AG09319 (cell line): Measurements from ENCODE around the gene CEP112.
"Not testable (repeated sequence)": the region's sequence is repeated elsewhere in the genome, so short reads cannot be mapped to it uniquely, and the experiment has no call there.

ENCODE experiments used
- DNase-seq: peaks from one replicate; pipeline ENCODE4 v3.0.0-alpha.2; 2010; ENCODE audit warnings: low read depth; ENCODE audit errors: extremely low read depth
- TF ChIP-seq, protein P1 (sequence below): IDR thresholded peaks from 2 replicates; pipeline ENCODE4 v1.5.1; 2011; ENCODE audit warnings: low read depth, mild to moderate bottlenecking, inconsistent platforms, low read length, moderate library complexity

Gene CEP112

DNA sequence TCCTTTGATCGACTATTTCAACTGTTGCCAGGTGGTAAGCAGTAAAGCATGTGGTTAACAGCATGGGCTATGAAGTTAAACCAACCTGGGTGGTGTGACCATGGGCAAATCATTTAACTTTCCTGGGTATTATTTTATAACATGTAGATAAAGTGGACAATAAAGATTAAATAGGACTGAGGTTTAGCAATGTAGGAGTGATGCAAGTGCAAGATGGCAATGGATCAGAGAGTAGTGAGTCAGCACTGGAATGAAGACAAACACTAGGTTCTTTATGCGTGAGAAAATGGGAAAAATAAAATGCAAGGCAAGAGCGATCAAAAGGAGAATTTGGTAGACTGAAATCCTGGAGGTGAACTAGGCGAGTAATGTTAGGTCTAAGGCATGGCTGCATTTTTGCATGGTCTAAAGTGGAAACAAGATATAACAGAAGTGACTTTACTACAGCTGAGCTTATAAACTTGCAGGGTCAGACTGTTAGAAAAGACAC lies 408.0 kb downstream of the CEP112 start:
- TF ChIP-seq, protein P1, sequence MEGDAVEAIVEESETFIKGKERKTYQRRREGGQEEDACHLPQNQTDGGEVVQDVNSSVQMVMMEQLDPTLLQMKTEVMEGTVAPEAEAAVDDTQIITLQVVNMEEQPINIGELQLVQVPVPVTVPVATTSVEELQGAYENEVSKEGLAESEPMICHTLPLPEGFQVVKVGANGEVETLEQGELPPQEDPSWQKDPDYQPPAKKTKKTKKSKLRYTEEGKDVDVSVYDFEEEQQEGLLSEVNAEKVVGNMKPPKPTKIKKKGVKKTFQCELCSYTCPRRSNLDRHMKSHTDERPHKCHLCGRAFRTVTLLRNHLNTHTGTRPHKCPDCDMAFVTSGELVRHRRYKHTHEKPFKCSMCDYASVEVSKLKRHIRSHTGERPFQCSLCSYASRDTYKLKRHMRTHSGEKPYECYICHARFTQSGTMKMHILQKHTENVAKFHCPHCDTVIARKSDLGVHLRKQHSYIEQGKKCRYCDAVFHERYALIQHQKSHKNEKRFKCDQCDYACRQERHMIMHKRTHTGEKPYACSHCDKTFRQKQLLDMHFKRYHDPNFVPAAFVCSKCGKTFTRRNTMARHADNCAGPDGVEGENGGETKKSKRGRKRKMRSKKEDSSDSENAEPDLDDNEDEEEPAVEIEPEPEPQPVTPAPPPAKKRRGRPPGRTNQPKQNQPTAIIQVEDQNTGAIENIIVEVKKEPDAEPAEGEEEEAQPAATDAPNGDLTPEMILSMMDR: no peak
- peak; percentile 54 for DNase-seq

DNA sequence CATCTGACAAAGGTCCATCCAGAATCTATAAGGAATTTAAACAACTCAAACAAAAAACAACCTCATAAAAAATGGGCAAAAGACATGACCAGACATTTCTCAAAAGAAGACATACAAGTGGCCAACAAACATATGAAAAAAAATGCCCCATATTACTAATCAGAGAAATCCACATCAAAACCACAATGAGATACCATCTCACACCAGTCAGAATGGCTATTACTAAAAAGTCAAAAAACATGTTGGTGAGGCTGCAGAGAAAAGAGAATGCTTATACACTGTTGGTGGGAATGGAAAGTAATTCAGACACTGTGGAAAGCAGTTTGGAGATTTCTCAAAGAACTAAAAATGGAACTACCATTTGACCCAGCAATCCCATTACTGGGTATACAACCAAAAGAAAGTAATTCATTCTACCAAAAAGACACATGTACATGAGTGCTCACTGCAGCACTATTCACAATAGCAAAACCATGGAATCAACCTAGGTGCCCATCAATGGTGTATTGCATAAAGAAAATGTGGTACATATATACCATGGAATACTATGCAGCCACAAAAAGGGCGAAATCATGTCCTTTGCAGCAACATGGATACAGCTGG lies 409.7 kb downstream of the CEP112 start:
- DNase-seq: not testable (repeated sequence)

DNA sequence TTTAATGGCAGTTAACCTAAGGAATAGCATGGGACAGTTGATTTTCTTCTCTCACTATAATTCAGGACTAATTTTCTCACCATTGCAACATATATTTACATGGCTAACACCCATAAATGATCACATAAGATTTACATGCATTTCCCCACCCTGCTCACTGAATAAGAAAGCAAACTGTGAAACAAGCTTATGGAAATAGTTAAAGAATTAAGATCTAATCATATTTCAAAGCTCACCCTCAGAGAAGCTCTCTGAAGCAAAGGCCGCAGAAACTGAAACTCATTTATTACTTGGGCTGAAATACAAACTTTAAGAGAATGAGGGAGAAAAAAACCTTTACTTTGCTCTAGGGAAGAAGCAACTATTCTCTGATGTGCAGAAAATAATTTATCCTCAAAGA lies 411.8 kb downstream of the CEP112 start:
- no peak for DNase-seq
- TF ChIP-seq, protein P1: no peak

DNA sequence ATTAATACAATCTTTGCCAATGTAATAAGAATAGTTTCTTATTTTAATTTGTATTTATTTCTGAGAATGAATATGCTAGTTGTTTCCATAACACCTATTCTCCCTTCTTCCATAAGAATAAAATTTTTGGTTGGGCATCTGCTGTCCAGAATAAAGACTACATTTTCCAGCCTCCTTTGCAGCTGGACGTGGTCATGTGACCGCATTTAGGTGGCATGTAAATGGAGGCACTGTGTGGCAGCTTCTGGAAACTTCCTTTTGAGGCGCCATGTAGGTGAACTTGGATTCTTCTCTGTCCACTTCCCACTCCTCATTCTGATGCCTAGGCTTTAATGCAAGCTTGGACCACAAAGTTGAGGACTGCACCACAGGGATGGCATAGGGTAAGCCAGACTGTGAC lies 415.0 kb downstream of the CEP112 start:
- DNase-seq: no peak
- TF ChIP-seq, protein P1: no peak

DNA sequence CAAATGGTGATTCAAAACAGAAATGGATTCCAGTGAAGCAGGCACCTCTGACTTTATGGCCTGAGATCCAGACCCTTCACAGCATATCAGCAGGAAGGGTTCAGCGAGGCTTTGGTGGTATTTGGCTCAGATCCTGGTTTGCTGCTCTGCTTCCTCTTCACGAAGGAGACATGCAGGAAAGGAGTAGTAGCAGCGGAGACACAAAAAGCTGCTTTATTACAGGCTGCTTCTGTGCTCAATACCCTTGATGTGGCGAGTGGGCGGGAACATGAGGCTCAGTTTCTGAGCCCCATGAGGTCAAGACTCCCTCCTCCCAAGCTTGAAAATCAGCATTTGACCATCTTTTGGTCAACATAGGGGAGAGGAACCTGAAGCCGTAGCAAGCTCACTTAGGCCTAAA lies 417.1 kb downstream of the CEP112 start:
- no peak for DNase-seq

DNA sequence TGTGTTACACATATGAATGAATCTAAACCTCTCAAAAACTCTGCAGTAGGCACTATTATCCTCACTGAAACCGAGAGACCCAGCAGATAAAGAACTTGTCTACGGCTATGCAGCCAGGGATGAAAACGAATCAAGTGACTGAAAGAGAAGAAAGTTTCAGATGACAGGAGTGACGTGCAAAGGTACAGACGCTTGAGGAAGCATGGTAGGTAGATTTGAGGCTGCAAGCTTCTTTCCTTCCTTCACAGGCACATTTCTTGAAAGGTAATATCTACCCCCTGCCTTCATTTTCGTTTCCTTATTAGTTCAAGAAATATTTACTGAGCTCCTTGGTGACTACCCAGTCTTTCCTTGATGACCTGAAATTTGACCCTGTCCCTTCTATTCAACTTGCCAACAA lies 418.9 kb downstream of the CEP112 start:
- DNase-seq: no peak

More for the DNA sequence above, 417.1 kb downstream of the CEP112 start:
- TF ChIP-seq, protein P1: no peak

DNA sequence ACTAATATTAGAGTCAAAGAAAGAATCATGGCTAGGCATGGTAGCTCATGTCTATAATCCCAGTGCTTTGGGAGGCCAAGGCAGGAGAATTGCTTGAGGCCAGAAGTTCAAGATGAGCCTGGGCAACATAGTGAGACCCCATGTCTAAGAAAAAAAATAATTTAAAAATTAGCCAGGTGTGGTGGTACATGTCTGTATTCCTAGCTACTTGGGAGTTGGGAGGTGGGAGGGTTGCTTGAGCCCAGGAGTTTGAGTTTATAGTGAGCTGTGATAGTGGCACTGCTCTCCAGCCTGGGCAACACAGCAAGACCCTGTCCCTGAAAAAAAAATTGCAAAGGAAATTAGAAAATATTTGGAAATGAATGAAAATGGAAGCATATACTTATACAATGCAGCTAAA lies 420.2 kb downstream of the CEP112 start:
- TF ChIP-seq, protein P1: no peak
- DNase-seq: no peak

More for the DNA sequence above, 418.9 kb downstream of the CEP112 start:
- TF ChIP-seq, protein P1: no peak

DNA sequence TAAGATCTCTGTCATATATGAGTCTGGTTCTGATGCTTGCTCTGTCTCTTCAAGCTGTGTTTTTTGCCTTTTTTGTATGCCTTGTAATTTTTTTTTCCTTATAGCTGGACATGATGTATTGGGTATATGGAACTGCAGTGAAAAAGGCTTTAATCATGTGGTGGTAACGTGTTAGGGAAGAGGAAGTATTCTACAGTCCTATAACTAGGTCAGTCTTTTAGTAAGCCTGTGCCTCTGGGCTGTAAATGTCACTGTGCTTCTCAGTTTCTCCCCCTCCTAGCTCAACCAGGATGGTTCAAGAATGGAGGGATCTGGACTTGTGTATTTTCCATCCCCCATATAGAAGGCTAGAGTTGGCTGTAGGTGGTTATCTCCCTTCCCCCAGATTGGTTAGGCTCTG lies 428.1 kb downstream of the CEP112 start:
- no peak for DNase-seq
- TF ChIP-seq, protein P1: no peak
